GM19397 (cell line): ENCODE data around the gene ETV3L.
"Not testable (repeated sequence)": the region's sequence is repeated elsewhere in the genome, so short reads cannot be mapped to it uniquely, and the experiment has no call there.

Experiments used
- ATAC-seq: cut with Tn5 transposase; IDR thresholded peaks from one replicate; pipeline ENCODE4 v1.9.1; 2021; ENCODE audit warnings: mild to moderate bottlenecking, moderate library complexity; ENCODE audit not compliant: unreplicated experiment

ETV3L gene

GRCh38 chr1:157105988-157106812 is 6.6 kb upstream of the ETV3L start:
- peak; percentile 72 for ATAC-seq

DNA sequence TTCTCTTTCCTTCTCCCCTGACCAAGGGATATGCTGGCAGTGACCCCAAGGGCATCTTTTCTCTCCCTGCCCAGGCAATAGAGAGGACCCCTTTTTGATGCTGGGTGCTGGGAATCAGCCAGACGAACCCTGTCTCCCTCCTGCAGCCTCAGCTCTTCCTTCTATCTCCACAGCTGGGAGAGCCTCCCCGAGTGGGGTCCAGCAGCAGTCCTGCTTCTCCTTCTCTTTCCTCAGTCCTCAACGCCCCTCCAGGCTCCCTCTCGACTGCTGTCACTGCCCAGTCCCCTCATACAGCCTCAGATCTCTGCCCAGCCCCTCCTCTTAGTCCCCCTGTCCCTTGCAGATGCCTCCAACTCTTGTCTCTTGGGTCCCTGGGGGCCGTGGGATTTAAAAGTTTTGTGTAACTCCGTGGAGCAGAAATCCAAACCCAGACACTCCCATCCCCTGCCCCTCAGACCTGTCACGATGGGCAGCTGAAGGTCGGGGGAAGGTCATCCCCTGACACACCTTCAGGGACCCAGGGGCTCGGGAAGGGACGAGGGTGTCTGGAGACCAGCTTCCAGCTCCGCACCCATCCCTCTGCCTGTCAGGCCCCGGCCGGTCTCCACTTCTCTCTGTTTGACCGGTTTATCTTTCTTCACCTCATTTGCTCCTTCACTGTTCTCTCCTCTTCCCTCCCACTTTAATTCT is 5.8 kb upstream of the ETV3L start:
- no peak for ATAC-seq

DNA sequence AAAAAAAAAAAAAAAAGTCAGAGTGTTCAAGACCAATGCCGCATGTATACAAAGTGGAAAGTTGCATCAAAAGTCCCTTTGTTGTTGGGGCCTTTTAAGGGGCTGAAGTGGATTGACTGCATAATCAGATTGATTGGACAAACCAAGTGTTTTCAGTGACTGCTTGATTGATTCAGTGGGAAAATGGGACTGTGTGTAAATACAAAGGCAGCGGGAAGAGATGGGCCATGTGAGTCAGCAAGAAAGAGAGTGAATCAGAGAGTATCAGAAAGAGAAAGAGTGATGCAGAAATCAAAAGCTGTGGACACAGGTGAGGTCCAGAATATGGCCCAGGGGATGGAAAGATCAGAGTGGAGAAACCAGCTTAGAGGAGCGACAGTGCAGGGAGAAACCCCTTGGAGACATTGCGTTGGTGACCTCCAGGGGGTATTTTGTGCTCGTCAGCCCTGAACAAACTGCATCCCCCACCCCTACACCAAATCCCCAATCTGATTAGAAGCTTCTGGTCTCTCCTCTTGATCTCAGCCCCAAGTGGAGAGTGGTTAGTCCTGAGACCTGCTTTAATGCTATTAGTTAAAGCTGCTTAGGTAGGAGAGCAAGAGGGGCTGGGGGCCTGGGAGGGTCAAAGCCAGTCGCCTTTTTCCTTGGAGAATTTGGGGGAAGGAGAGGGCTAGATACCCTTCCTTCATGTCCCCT is 5.1 kb upstream of the ETV3L start:
- ATAC-seq, result no peak

DNA sequence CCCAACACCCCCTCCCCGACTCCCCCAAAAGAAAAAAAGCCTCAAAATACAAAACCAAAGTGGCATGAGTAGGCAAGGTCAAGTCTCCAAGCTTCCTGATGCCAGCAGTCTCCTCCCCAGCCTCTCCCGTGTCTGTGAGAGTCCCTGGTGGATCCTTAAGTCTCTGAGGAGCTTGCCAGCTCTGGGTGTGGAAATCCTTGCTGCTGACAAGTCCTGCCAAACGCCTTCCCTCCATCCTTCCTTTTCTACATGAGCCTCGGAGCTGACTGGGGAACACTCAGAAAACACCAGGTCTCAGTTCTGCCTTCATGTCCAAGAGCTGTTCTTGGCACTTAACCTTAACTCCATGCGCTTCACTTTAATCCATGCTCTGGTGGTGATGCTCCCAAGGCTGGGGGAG is 3.7 kb upstream of the ETV3L start:
- ATAC-seq, result no peak

DNA sequence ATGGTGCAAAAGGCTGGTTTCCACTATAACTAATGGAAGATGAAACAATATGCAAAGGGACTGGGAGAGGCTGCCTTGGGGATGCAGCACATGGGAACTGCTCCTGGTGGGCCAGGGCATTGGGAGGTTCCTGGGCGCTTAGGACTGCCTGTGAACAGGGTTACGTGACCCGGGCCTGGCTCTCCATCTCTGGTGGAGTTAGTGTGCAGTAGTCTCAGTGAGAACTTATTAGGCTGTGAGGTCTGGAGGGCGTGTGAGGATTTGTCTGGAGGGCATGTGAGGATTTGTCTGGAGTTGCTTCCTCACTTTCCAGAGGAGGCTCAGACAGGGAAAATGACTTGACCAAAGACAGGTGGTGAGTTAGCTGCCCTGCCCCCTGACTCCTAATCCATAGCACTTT is 1.5 kb upstream of the ETV3L start:
- no peak for ATAC-seq

GRCh38 chr1:157098987-157099632 is 498 bp downstream of the ETV3L start:
- not testable (repeated sequence) for ATAC-seq

DNA sequence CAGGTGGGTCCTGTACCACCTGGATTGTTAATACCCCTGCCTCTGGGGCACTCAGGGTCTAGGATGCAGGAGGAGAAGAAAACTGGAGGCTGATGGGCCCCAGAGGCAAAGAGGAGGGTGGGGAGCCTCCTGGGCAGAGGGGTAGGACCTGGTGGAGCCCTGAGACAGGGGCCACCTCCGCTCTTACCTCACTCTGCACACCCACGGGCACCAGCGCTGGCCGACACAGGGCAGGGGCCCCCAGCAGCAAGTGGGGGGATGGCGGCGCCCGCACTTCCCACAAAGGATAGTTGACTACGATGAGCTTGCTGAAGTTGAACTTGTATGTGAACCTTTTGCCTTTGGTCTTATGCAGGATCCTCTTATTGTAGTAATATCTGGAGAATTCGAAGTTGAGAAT is 1.1 kb downstream of the ETV3L start:
- ATAC-seq, result no peak

DNA sequence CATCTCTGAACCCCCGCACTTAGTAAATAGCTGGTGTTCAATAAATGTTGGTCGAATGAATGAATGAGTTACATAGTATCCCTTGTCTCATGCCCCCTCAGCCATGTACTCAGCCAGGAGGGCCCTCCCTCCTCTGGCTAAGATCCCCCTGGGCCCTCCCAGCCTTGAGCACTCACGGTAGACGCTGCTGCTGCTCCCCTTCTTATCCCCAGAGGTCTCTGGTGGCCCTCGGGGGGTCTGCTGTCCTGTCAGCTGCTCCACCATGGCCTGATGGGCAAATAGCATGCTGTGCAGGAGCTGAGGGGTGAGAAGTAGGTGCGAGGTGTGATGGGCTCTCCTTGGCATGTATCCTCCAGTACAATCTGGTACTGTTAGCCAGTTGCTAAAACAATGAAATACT is 1.9 kb downstream of the ETV3L start:
- no peak for ATAC-seq

- ATAC-seq, result no peak
These were observed 2.7 kb downstream of the ETV3L start for GRCh38 chr1:157096881-157097280.

GRCh38 chr1:157095551-157095950 is 4.1 kb downstream of the ETV3L start:
- no peak for ATAC-seq

DNA sequence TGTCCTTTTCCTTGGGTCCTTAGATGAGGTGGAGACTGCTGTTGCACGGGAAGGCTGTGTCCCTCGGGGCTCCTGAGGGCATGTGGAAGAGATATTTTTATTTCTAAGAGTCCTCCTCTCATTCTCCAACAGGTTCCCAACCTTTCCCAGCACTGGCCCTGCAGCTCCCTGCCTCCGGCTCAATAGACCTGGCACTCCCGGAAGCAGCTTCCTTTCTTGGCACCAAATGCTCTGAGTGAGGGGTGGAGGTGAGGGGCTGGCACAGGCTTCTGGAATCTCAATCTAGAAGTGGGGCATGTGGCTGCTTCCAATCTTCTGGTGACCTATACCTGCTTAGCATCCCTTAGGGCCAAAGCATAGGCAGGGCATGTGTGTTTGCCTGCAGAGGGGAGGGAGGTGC is 4.5 kb downstream of the ETV3L start:
- ATAC-seq, result no peak

DNA sequence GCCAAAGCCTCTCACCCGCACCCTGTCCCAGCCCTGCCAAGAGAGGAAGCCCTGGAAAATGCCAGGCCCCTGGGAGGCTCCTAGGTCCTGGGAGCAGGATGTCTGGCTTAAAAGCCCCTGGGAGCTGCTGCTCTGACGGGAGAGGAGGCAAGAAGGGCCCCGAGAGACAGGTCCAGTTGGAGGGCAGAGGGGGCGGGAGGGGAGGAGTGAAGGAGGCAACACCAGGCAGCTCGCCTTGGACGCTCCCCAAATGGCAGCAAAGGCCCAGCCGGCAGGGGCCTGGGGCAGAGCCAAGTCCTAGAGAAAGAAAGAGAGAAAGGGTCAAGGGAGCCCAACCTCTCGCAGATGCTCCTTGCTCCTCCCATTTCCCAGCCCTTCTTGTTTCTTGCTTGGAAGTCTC is 6.8 kb downstream of the ETV3L start:
- ATAC-seq, result no peak

DNA sequence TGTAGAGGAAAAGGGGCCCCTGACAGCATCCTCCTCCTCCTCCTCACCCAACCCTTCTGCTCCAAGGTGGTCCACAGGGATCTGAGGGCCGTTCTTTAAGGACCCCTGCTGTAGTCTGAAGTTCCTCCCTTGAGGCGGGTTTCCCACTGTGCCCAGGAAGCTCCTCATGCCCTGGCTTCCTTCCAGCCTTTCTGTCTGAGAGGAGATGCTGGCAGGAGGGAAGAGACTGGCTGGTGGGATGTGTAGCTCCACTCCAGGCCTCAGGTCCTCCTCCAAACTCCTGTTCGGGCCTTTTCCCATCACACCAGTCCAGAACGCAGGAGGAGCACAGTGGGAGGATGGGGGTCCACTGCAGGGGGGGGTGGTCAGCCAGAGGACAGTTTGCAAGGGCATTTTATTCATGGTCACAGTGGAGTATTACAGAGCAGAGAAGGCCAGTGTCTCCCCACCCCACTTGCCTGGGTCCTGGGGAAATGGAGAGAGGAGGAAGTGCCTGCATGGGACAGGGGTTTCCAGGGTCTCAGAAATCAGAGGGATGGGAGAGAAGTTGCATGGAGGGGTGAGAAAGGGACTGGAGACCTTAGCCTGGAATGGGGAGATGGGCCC is 7.8 kb downstream of the ETV3L start:
- no peak for ATAC-seq

- ATAC-seq, result no peak
These were observed 8.4 kb downstream of the ETV3L start for GRCh38 chr1:157091186-157091585.

DNA sequence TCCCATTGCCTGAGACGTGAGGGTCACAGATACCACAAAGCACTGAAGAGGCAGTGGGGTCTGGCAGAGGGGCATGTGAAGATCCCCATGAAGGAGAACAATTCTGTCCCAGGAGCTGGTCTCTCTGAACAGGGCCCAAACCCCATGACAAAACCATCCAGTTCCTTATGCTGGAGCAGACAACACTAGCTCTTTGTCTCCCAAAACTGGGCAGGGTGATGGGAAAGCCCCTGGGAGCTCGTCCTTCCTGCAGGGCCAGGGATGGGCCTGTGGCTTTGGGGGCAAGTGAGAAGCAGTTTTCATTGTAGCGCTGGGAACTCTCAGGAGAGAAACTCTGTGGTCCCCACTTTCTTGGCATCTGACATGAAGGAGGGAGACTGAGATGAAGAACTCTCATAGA is 8.8 kb downstream of the ETV3L start:
- ATAC-seq, result no peak

GRCh38 chr1:157090196-157090647 is 9.4 kb downstream of the ETV3L start:
- ATAC-seq, result no peak

DNA sequence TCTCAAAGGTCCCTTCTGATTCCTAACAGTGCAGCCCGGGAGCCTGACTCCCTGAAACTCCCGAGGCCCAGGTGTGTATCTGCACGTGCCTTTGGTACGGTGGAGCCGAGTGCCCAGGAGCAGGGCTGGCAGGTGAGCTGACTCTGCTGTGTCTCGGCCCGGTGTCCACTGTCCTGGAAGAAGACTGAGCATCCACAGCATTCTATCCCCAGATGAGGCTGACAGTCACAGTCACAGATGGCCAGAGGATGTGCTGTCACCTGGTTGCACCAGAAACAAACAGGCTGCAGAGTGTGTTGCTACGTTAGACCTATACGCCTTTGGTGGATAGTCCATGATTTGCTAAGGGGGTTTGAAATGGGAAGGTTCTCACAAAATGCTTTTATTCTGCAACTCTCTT is 9.8 kb downstream of the ETV3L start:
- no peak for ATAC-seq

DNA sequence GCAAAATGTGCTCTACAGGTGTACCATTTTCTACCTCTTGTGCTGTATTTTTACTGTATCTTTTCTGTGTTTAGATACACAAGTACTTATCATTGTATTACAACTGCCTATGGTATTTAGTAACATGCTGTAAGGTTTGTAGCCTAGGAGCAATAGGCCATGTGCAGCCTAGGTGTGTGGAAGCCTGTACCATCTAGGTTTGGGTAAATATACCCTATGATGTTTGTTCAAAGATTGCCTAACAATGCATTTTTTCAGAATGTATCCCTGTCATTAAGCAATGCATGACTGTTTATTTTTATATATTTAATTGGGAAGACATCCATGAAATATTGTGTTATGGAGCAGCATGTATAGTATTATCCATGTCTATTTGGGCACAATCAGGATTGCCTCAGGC is 11.0 kb downstream of the ETV3L start:
- no peak for ATAC-seq

DNA sequence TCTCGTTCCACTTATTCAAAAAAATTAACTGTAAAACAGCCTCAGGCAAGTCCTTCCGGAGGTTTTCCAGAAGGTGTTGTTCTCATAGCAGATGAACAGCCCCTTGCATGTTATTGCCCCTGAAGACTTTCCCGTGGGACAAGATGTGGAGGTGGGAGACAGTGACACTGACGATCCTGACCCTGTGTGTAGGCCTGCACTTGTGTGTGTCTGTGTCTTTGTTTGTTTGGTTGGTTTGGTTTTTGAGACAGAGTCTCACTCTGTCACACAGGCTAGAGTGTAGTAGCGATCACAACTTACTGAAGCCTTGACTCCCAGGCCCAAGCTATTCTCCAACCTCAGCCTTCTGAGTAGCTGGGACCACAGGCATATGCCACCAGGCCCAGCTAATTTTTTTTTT is 12.6 kb downstream of the ETV3L start:
- ATAC-seq, result no peak

GRCh38 chr1:157086299-157086698 is 13.3 kb downstream of the ETV3L start:
- no peak for ATAC-seq

- no peak for ATAC-seq
These were observed 14.2 kb downstream of the ETV3L start for GRCh38 chr1:157085421-157085820.
